Activated CD4-positive, alpha-beta T cell treated with anti-CD3 and anti-CD28 coated beads for 1 hour (primary cell): ENCODE measurements around the gene GABRQ.

Experiments used
- DNase-seq: peaks from one replicate; pipeline ENCODE4 v3.0.0-alpha.2; 2020

GABRQ gene

GRCh38 chrX:152637649-152638442 lies at the start of gene GABRQ:
GABRQ (plus strand) TSS chrX:152637895; CDS start chrX:152638203, 308 bp downstream.
- DNase-seq = no peak

- no peak for DNase-seq
These were observed 49.5 kb upstream of the GABRQ start for GRCh38 chrX:152588206-152588605.

GRCh38 chrX:152600853-152601633 lies 36.7 kb upstream of the GABRQ start:
- no peak for DNase-seq

GRCh38 chrX:152601848-152602616 lies 35.7 kb upstream of the GABRQ start:
- DNase-seq = no peak

GRCh38 chrX:152614791-152615190 lies 22.9 kb upstream of the GABRQ start:
- DNase-seq = no peak

- DNase-seq = no peak
These were observed 17.8 kb upstream of the GABRQ start for GRCh38 chrX:152619897-152620296.

- DNase-seq = no peak
These were observed 5.1 kb upstream of the GABRQ start for GRCh38 chrX:152632445-152633097.

GRCh38 chrX:152635941-152636340 lies 1.8 kb upstream of the GABRQ start:
- no peak for DNase-seq

- DNase-seq = no peak
These were observed 779 bp downstream of the GABRQ start for GRCh38 chrX:152638443-152638904.

- DNase-seq = no peak
These were observed 1.7 kb downstream of the GABRQ start for GRCh38 chrX:152639426-152639825.

- DNase-seq = no peak
These were observed 2.5 kb downstream of the GABRQ start for GRCh38 chrX:152640034-152640818.

- DNase-seq = no peak
These were observed 3.7 kb downstream of the GABRQ start for GRCh38 chrX:152641256-152641875.

- no peak for DNase-seq
These were observed 4.3 kb downstream of the GABRQ start for GRCh38 chrX:152641996-152642395.

- DNase-seq = no peak
These were observed 5.4 kb downstream of the GABRQ start for GRCh38 chrX:152642931-152643564.

- DNase-seq = no peak
These were observed 9.3 kb downstream of the GABRQ start for GRCh38 chrX:152646961-152647360.

- DNase-seq = no peak
These were observed 10.3 kb downstream of the GABRQ start for GRCh38 chrX:152647978-152648377.

GRCh38 chrX:152652060-152652459 lies 14.4 kb downstream of the GABRQ start:
- no peak for DNase-seq

- no peak for DNase-seq
These were observed 14.8 kb downstream of the GABRQ start for GRCh38 chrX:152652467-152652866.

- DNase-seq = no peak
These were observed 18.4 kb downstream of the GABRQ start for GRCh38 chrX:152656087-152656486.

- DNase-seq = no peak
These were observed 19.2 kb downstream of the GABRQ start for GRCh38 chrX:152656890-152657289.

GRCh38 chrX:152658302-152658701 lies 20.6 kb downstream of the GABRQ start:
- DNase-seq = no peak
